Endothelial cell of umbilical vein (primary cell): Measurements from ENCODE around the gene GYS2. TPM values are rescaled to one million over a fixed set of nuclear protein-coding genes. Genes with fewer than 3 reads are reported as not detected.

Source experiments
- BruUV-seq: library from RNA; stranded (reverse); fragments of 400-500 nt; replicated peaks from 2 replicates; lab custom pipeline; 2021; lab: Mats Ljungman, UMichigan
- CTCF ChIA-PET: fragments of 300-600, 350-600 bp; sonication (Branson Sonifier 250); formaldehyde crosslinking; loops from one replicate; lab custom pipeline; 2021; ENCODE audit warnings: antibody characterized with exemption, inconsistent platforms; lab: Charles Lee
- POLR2A ChIA-PET: fragments of 300-600, 350-600 bp; sonication (Branson Sonifier 250); formaldehyde crosslinking; loops from one replicate; lab custom pipeline; 2021; ENCODE audit warnings: antibody characterized with exemption, inconsistent platforms; lab: Charles Lee
- DNase-seq: peaks from one replicate; pipeline ENCODE4 v3.0.0-alpha.2; 2011; ENCODE audit warnings: low read depth, low spot score
- FAIRE-seq: peaks from 2 replicates; lab custom pipeline; 2011; peaks lifted over from hg19 to GRCh38; lab: Jason Lieb, UNC
- H2AFZ ChIP-seq: 2 replicates; pipeline ENCODE4 v1.6.0; 2012; ENCODE audit warnings: low read depth, low read length, control low read depth, inconsistent platforms
- H3K27ac ChIP-seq: 2 replicates; pipeline ENCODE4 v1.5.1; 2011; ENCODE audit warnings: low read depth, mild to moderate bottlenecking, control low read depth, low read length, moderate library complexity; ENCODE audit not compliant: insufficient read depth
- H3K27me3 ChIP-seq, 2 experiments: 2 replicates each; pipeline versions ENCODE4 v1.6.0 to v1.6.1; 2011; ENCODE audit warnings: low read length in 2 of 2, mixed read lengths in 1 of 2; ENCODE audit not compliant: control insufficient read depth in 2 of 2, insufficient read depth in 2 of 2
- H3K36me3 ChIP-seq, 2 experiments: 2 replicates in 1 of 2; 3 replicates in 1 of 2; pipeline ENCODE4 v1.5.1; 2011; ENCODE audit warnings: low read length in 2 of 2, mild to moderate bottlenecking in 1 of 2, moderate library complexity in 1 of 2; ENCODE audit not compliant: control insufficient read depth in 2 of 2, insufficient read depth in 2 of 2; ENCODE audit errors: extremely low read depth in 1 of 2
- H3K4me1 ChIP-seq: 3 replicates; pipeline ENCODE4 v1.5.1; 2011; ENCODE audit warnings: mild to moderate bottlenecking, low read length; ENCODE audit not compliant: control insufficient read depth, insufficient read depth; ENCODE audit errors: extremely low read depth
- H3K4me2 ChIP-seq: 2 replicates; pipeline ENCODE4 v1.6.1; 2011; ENCODE audit warnings: low read length, control low read depth, mixed read lengths; ENCODE audit not compliant: insufficient read depth
- H3K4me3 ChIP-seq, 3 experiments: fragments of 200-600 bp in 1 of 3; sonication (generic), shearing (Covaris generic) in 1 of 3; replicated peaks in 1 of 3; 2 replicates each; pipeline ENCODE4 v1.5.1; 2011 to 2016; ENCODE audit warnings: control low read depth in 3 of 3, low read length in 3 of 3, mild to moderate bottlenecking in 2 of 3, inconsistent platforms in 1 of 3, low read depth in 1 of 3, moderate library complexity in 1 of 3; ENCODE audit not compliant: insufficient read depth in 1 of 3
- H3K79me2 ChIP-seq: 2 replicates; pipeline ENCODE4 v1.6.0; 2012; ENCODE audit warnings: low read length, inconsistent platforms; ENCODE audit not compliant: control insufficient read depth, insufficient read depth
- H3K9ac ChIP-seq: replicated peaks from 2 replicates; pipeline ENCODE3; 2011; ENCODE audit warnings: low read length, control low read depth; ENCODE audit not compliant: insufficient read depth; ENCODE audit errors: extremely low read depth
- H3K9me1 ChIP-seq: replicated peaks from 3 replicates; pipeline ENCODE4 v1.6.0; 2011; ENCODE audit warnings: mild to moderate bottlenecking, low read length; ENCODE audit not compliant: control insufficient read depth, insufficient read depth; ENCODE audit errors: extremely low read depth
- H3K9me3 ChIP-seq: replicated peaks from 2 replicates; pipeline ENCODE4 v1.5.1; 2012; ENCODE audit warnings: low read length, inconsistent platforms; ENCODE audit not compliant: control insufficient read depth, insufficient read depth
- H4K20me1 ChIP-seq: replicated peaks from 2 replicates; pipeline ENCODE3; 2011; ENCODE audit warnings: mild to moderate bottlenecking, low read length; ENCODE audit not compliant: control insufficient read depth, insufficient read depth; ENCODE audit errors: extremely low read depth
- CTCF ChIP-seq, 2 donors: IDR thresholded peaks; 1 replicate in 1 of 2; 2 replicates in 1 of 2; pipeline ENCODE4 v1.5.1; 2011; ENCODE audit warnings: low read length in 2 of 2, mild to moderate bottlenecking in 2 of 2, moderate library complexity in 2 of 2, control low read depth in 1 of 2, inconsistent platforms in 1 of 2, low read depth in 1 of 2; ENCODE audit not compliant: insufficient read depth in 1 of 2; ENCODE audit errors: extremely low read depth in 1 of 2
- EZH2 ChIP-seq: IDR thresholded peaks from 2 replicates; pipeline ENCODE4 v1.6.1; 2012; ENCODE audit warnings: borderline replicate concordance, low read depth, mild to moderate bottlenecking, moderate library complexity, low read length, inconsistent platforms; ENCODE audit not compliant: severe bottlenecking
- FOS ChIP-seq: IDR thresholded peaks from 2 replicates; pipeline ENCODE4 v1.6.1; 2011; ENCODE audit warnings: mild to moderate bottlenecking, low read length, moderate library complexity, borderline replicate concordance; ENCODE audit not compliant: insufficient read depth
- GATA2 ChIP-seq: IDR thresholded peaks from 2 replicates; pipeline ENCODE4 v1.7.0; 2011; ENCODE audit warnings: low read depth, mild to moderate bottlenecking, moderate library complexity, mixed read lengths, low read length; ENCODE audit not compliant: insufficient read length, insufficient read depth
- JUN ChIP-seq: IDR thresholded peaks from 2 replicates; pipeline ENCODE4 v1.6.1; 2011; ENCODE audit warnings: borderline replicate concordance, low read depth; ENCODE audit not compliant: insufficient read length, insufficient read depth
- MAX ChIP-seq: IDR thresholded peaks from 2 replicates; pipeline ENCODE4 v1.6.1; 2011; ENCODE audit not compliant: insufficient read depth, insufficient read length
- MYC ChIP-seq: IDR thresholded peaks from one replicate; pipeline ENCODE4 v1.6.1; 2011; ENCODE audit warnings: mild to moderate bottlenecking, low read depth, low read length
- POLR2A ChIP-seq: IDR thresholded peaks from 2 replicates; pipeline ENCODE4 v1.6.1; 2012; ENCODE audit warnings: low read depth, mild to moderate bottlenecking, control low read depth, low read length
- POLR2AphosphoS5 ChIP-seq: IDR thresholded peaks from 2 replicates; pipeline ENCODE4 v1.6.1; 2012; ENCODE audit warnings: low read depth, mild to moderate bottlenecking, control low read depth, low read length, moderate library complexity; ENCODE audit not compliant: insufficient read depth
- dilution Hi-C: fragments of 300-500 bp; cut with MboI; formaldehyde crosslinking; loops from one replicate; pipeline ENCODE4 v1.15.0; 2019; ENCODE audit warnings: low sequenced_read_pairs; ENCODE audit not compliant: extremely low pct_ligation_motif_present
- intact Hi-C: fragments of 100-400 bp; cut with micrococcal nuclease; formaldehyde crosslinking; loops from one replicate; pipeline ENCODE4 v1.10.0; 2022
- polyA plus RNA-seq, 4 experiments: library from polyadenylated mRNA; depleted of rRNA in 3 of 4; stranded (reverse) in 3 of 4; unstranded in 1 of 4; fragments of >200 nt; gene quantifications; 2 replicates each; pipeline versions ENCODE4 v1.2.1 to v1.2.3, GENCODE V29; 2011 to 2012; ENCODE audit warnings: missing spikeins in 1 of 4
- total RNA-seq: library from RNA; stranded (reverse); gene quantifications from 2 replicates; pipeline ENCODE4 v1.2.3, GENCODE V29; 2021

Gene GYS2
- total and polyA plus RNA-seq, 2 donors (not counting 3 experiments of a cell fraction or from before 2014, with no cell fraction given): 0.04 TPM; not detected in 1

GRCh38 chr12:21583587-21583986, 21.1 kb downstream of the GYS2 start:
- DNase-seq (no peak), FAIRE-seq (no peak)
- dilution Hi-C loops: no loop called here
- TF ChIP-seq MYC: no peak
- no peak for TF ChIP-seq GATA2
- TF ChIP-seq EZH2: no peak
- TF ChIP-seq POLR2AphosphoS5: no peak
- TF ChIP-seq FOS: no peak
- TF ChIP-seq CTCF (IDR thresholded peaks at IDR 0.05; ENCODE audit: extremely low read depth in 1 of 2, insufficient read depth in 1 of 2, low read depth in 1 of 2, low read length in 2 of 2): no peak
- TF ChIP-seq MAX: no peak
- TF ChIP-seq JUN: no peak
- no peak for TF ChIP-seq POLR2A
- Histone ChIP-seq H3K9ac (no peak overlapping the region), H2AFZ (no peak overlapping the region), H3K9me3 (no peaks in the 10 kb centered on the region), H3K4me2 (no peak overlapping the region), H3K4me1 (no peaks in the 10 kb centered on the region), H3K27me3 (peaks cover 0 to 1% of the 10 kb centered on the region in 2 experiments), H4K20me1 (no peaks in the 10 kb centered on the region), H3K9me1 (no peaks in the 10 kb centered on the region), H3K36me3 (no peaks in the 10 kb centered on the region), H3K4me3 (no peak overlapping the region), H3K27ac (no peak overlapping the region), H3K79me2 (no peaks in the 10 kb centered on the region)
- POLR2A ChIA-PET: no interaction called here
- intact Hi-C loops: no loop called here
- BruUV-seq: no TSS peak
- CTCF ChIA-PET: no interaction called here
